GM23338 (cell line): ENCODE data around the gene DNAJC10.

Source experiments
- CREB1 ChIP-seq: fragments of 250-450 bp; sonication (Bioruptor Pico); IDR thresholded peaks from 2 replicates; pipeline ENCODE4 v1.5.0; 2020; ENCODE audit warnings: low read depth, mild to moderate bottlenecking, moderate library complexity
- CTCF ChIP-seq, 2 experiments: fragments of 200-600 bp in 1 of 2; sonication (generic) in 1 of 2; conservative IDR thresholded peaks; 2 replicates each; pipeline versions ENCODE4 v1.5.1 to v1.6.1; 2016 to 2017; ENCODE audit warnings: antibody characterized with exemption in 2 of 2, low read depth in 2 of 2, mild to moderate bottlenecking in 2 of 2, moderate library complexity in 1 of 2
- ETS1 ChIP-seq: IDR thresholded peaks from 2 replicates; pipeline ENCODE4 v1.6.1; 2016; ENCODE audit warnings: antibody characterized with exemption
- EZH2 ChIP-seq: fragments of 200-600 bp; sonication (generic); IDR thresholded peaks from one replicate; pipeline ENCODE4 v1.8.0; 2017; ENCODE audit warnings: antibody characterized with exemption, mild to moderate bottlenecking, low read depth; ENCODE audit not compliant: unreplicated experiment
- EZH2phosphoT487 ChIP-seq: fragments of 200-600 bp; sonication (generic); IDR thresholded peaks from one replicate; pipeline ENCODE4 v1.8.1; 2018; ENCODE audit warnings: antibody characterized with exemption; ENCODE audit not compliant: unreplicated experiment
- JUNB ChIP-seq: IDR thresholded peaks from one replicate; pipeline ENCODE4 v1.6.1; 2016; ENCODE audit warnings: antibody characterized with exemption; ENCODE audit not compliant: unreplicated experiment
- NANOG ChIP-seq: IDR thresholded peaks from 2 replicates; pipeline ENCODE4 v1.6.1; 2016; ENCODE audit warnings: antibody characterized with exemption, borderline replicate concordance
- POLR2AphosphoS5 ChIP-seq: IDR thresholded peaks from 2 replicates; pipeline ENCODE4 v1.6.1; 2016; ENCODE audit warnings: antibody characterized with exemption, low read depth
- REST ChIP-seq: IDR thresholded peaks from one replicate; pipeline ENCODE4 v1.6.1; 2018; ENCODE audit warnings: antibody characterized with exemption; ENCODE audit not compliant: unreplicated experiment
- STAT1 ChIP-seq: IDR thresholded peaks from one replicate; pipeline ENCODE4 v1.6.1; 2016; ENCODE audit warnings: antibody characterized with exemption; ENCODE audit not compliant: unreplicated experiment
- ZNF114 ChIP-seq: fragments of 250-450 bp; sonication (Bioruptor Pico); IDR thresholded peaks from 2 replicates; pipeline ENCODE4 v1.5.0; 2020; ENCODE audit warnings: mild to moderate bottlenecking, moderate library complexity
- ZNF331 ChIP-seq: fragments of 250-450 bp; sonication (Bioruptor Pico); IDR thresholded peaks from 2 replicates; pipeline ENCODE4 v1.5.0; 2020; ENCODE audit warnings: low read depth, mild to moderate bottlenecking, moderate library complexity
- ZNF462 ChIP-seq: fragments of 250-450 bp; sonication (Bioruptor Pico); IDR thresholded peaks from 2 replicates; pipeline ENCODE4 v1.5.0; 2020; ENCODE audit warnings: mild to moderate bottlenecking, moderate library complexity

GRCh38 chr2:182826064-182826463 is 110.0 kb downstream of the DNAJC10 start:
- no peak for TF ChIP-seq CTCF (conservative IDR thresholded peaks at IDR 0.05; ENCODE audit: low read depth in 2 of 2)
- no peak for TF ChIP-seq EZH2
- TF ChIP-seq POLR2AphosphoS5 = no peak
- TF ChIP-seq CREB1 = no peak
- TF ChIP-seq EZH2phosphoT487 = no peak
- no peak for TF ChIP-seq ZNF331 (CRISPR knock-in tag)
- no peak for TF ChIP-seq ZNF114 (CRISPR knock-in tag)
- TF ChIP-seq JUNB = no peak
- TF ChIP-seq ETS1 = no peak
- no peak for TF ChIP-seq REST
- no peak for TF ChIP-seq STAT1
- TF ChIP-seq NANOG = no peak
- TF ChIP-seq ZNF462 (CRISPR knock-in tag) = no peak
